Urothelium cell line (cell line): Measurements from ENCODE around the gene ELFN1.
A peak's percentile ranks its signal among the peaks of the same experiment; 100 is the strongest.

Source experiments
- DNase-seq: peaks from one replicate; pipeline ENCODE4 v3.0.0; 2011; ENCODE audit warnings: low spot score, mixed read lengths
- FAIRE-seq: peaks from 2 replicates; lab custom pipeline; 2011; peaks lifted over from hg19 to GRCh38; lab: Jason Lieb, UNC

ELFN1 gene

GRCh38 chr7:1674161-1675035 lies 4.3 kb downstream of the ELFN1 start:
- FAIRE-seq, result peak; percentile 90
- DNase-seq, result no peak

- FAIRE-seq (peak; percentile 62), DNase-seq (no peak)
Observed at GRCh38 chr7:1675036-1675671, 5.1 kb downstream of the ELFN1 start.

GRCh38 chr7:1675673-1676549 lies 5.8 kb downstream of the ELFN1 start:
- DNase-seq, result no peak
- FAIRE-seq, result no peak

GRCh38 chr7:1676550-1677078 lies 6.5 kb downstream of the ELFN1 start:
- FAIRE-seq, result peak; percentile 68
- DNase-seq, result no peak

GRCh38 chr7:1677206-1678080 lies 7.4 kb downstream of the ELFN1 start:
- no peak for DNase-seq
- FAIRE-seq, result peak; percentile 85

GRCh38 chr7:1678081-1678543 lies 8.0 kb downstream of the ELFN1 start:
- DNase-seq, result no peak
- FAIRE-seq, result no peak

DNA sequence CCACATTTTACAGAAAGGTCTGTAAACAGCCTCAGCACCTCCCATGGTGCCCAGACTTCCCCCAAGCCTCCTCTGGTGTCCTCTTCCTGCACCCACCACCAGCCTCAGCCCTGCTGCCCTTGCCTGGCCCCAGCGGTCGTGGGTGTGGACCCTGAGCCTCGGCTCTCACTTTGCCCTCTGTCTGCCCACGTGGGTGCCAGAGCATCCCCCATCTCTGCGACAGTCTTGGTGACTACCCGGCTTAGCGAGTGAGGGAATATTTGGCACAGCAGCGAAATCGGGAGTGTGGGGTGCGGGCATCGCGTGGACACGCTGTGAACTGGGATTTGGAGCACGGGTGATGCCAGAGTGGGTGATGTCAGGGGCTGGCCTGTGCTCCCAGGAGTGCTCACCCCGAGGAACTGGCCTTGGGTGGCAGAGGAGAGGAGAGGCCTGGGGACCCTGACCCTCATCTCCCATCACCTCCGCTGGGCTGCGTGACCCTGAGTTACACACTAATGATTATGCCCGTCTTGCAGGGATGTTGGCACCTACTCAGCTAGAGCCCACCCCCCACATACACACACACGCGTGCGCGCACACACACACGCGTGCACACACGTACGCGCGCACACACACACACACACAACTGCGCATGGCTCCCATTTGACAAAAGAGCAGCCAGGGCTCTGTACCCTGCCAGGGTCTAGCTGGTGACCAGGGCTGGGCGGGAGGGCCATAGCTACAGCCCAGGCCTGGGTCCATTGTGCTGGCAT lies 8.7 kb downstream of the ELFN1 start:
- DNase-seq, result no peak
- peak; percentile 98 for FAIRE-seq

DNA sequence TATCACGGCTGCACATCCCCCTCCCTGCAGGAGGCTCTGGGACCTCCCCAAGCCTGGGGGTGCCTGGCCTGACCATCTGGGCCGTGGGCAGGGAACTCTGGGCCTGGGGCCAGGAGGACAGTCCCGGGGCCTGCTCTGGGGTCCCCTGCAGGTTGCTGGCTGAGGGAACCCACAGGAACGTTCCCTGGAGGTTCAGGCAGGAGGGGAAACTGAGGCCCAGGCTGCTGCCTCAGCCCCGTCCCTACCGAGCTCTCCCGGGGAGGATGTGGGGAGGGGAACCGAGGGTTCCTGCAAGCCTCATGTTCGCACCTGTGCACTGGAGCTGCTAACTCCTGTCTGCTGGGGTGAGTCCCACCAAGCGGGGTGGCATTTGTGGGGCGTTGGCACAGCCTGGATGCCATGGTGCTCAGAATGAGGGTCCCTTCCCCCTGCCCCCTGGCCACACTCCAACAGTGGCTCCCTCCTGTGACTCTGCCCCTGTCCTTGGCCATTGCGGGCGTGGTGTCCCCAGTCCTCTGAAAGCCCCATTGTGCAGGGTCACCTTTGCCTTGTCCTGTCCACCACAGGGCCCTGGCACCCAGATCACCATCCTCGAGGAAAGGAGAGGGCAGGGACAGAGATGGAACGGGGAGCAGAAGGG lies 9.4 kb downstream of the ELFN1 start:
- no peak for FAIRE-seq
- DNase-seq, result no peak

- FAIRE-seq (no peak), DNase-seq (no peak)
Observed at GRCh38 chr7:1679966-1680730, 10.1 kb downstream of the ELFN1 start.

GRCh38 chr7:1681581-1681980 lies 11.5 kb downstream of the ELFN1 start:
- DNase-seq (no peak), FAIRE-seq (peak; percentile 87)

- DNase-seq, result no peak
- peak; percentile 83 for FAIRE-seq
Observed at GRCh38 chr7:1685000-1685624, 15.0 kb downstream of the ELFN1 start.

GRCh38 chr7:1688542-1688941 lies 18.5 kb downstream of the ELFN1 start:
- no peak for DNase-seq
- FAIRE-seq, result peak; percentile 27

- FAIRE-seq (no peak), DNase-seq (no peak)
Observed at GRCh38 chr7:1689311-1689710, 19.2 kb downstream of the ELFN1 start.

- FAIRE-seq (no peak), DNase-seq (no peak)
Observed at GRCh38 chr7:1690359-1690958, 20.4 kb downstream of the ELFN1 start.

DNA sequence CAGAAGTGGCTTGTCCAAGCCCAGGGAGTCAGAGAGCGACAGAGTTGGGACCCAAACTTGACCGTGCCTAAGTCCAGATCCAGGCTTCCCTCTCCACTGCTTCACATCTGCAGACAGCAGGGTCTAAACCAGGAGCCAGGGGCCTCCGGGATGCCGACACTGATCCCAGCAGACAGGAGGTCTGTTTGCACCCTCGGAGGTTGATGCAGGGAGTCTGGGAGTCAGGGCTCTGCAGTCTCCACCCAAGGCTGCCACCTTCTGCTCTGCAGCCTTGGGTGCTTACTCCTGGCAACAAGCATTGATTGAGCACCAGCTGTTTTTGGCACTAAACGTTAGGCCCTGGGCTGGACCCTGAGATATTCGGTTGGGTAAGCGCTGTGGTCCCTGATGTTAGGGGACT lies 21.0 kb downstream of the ELFN1 start:
- no peak for DNase-seq
- no peak for FAIRE-seq

DNA sequence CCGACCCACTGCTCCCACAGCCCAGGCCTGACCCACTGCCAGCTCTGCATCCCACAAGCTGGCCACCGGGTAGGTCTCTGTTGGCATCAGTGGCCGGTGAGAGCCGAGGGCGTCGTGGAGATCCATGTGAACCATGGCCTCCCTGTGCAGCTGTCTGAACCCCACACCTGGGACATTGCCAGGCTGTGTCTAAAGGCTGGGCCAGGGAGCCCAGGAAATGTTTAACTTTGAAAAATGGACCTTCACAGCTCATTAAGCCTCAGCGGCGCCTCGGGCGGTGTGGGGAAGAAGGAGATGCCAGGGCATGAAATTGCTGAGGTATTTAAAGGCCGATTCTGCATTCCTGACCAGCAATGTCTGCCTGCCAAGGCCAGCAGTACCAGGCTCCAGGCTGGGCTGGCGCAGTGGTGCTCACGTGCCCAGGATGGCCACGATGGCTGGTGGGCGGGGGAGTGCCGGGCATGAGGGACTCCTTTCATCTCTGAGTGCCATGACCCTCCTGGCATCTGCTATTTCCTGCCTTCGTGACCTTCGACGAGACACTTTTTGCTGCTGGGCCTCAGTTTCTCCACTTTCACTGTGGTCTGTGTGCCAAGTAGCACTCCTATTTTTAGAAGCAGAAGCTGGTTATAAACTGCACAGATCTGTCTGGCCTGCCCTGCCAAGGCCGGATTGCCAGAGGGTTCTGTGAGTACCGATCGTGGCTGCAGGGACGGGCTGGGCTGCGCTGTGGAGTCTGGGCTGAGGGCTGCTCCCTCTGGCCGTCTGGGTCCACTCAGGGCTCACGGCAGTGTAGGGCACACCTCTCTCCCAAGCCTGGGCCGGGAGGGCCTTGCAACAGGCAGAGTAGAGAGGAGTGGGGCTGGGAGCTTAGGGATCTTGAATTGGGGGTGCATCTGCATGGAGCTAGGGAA lies 21.8 kb downstream of the ELFN1 start:
- no peak for DNase-seq
- FAIRE-seq, result peak; percentile 94
